Left cardiac atrium (tissue), 4 donors: Measurements from ENCODE around the gene DUSP28. TPM values are rescaled to one million over a fixed set of nuclear protein-coding genes. Genes with fewer than 3 reads are reported as not detected.

Source experiments
- ATAC-seq, 2 donors: fragments of 200-7000 bp; cut with Tn5 transposase; one replicate each; pipeline ENCODE4 v1.9.1; 2020; ENCODE audit warnings: mild to moderate bottlenecking in 2 of 2, moderate library complexity in 2 of 2
- DNase-seq: peaks from one replicate; pipeline ENCODE4 v3.0.0-alpha.2; 2020
- intact Hi-C, 2 donors: fragments of 100-400 bp; cut with DNase I; formaldehyde crosslinking; loops; one replicate each; pipeline versions ENCODE4 v1.14.1 to v1.15.1; 2022 to 2023
- total RNA-seq, 2 donors: library from RNA; stranded (reverse); fragmentation: NEBNext Ultra II Directional; extraction: Animal tissue kit (Norgen Biotek cat#: 25700); gene quantifications; one replicate each; pipeline ENCODE4 v1.2.1, GENCODE V29; 2021
- donor health status: DM: no; HTN: yes; CAD: no.
- donor health status: DM: no; HTN: yes; CAD: no; lungs with severe emphysema.
- donor health status: DM: yes; HTN: yes; CAD: no.
- donor health status: Dilated cardiomyopathy.

DUSP28 gene
- total RNA-seq, 2 donors from 2014 or later, result 8.1 to 8.2 TPM

GRCh38 chr2:240578488-240578887, 18.3 kb downstream of the DUSP28 start:
- intact Hi-C loops, result no loop called here
- no peak for ATAC-seq
- no peak for DNase-seq

GRCh38 chr2:240579071-240579762, 19.1 kb downstream of the DUSP28 start:
- no peak for DNase-seq
- intact Hi-C loops, result no loop called here
- no peak for ATAC-seq

GRCh38 chr2:240579771-240580614, 19.8 kb downstream of the DUSP28 start:
- intact Hi-C loops, result no loop called here
- DNase-seq (peak; percentile 63), ATAC-seq (peak; percentile 84 to 87)

- intact Hi-C loops, result no loop called here
- no peak for DNase-seq
- no peak for ATAC-seq
These were observed 21.7 kb downstream of the DUSP28 start for GRCh38 chr2:240581811-240582210.

- ATAC-seq, result no peak
- no peak for DNase-seq
These were observed 22.6 kb downstream of the DUSP28 start for GRCh38 chr2:240582781-240583180.

GRCh38 chr2:240583774-240584173, 23.6 kb downstream of the DUSP28 start:
- intact Hi-C loops, result no loop called here
- DNase-seq, result no peak
- ATAC-seq, result no peak

More at GRCh38 chr2:240582781-240583180, 22.6 kb downstream of the DUSP28 start:
- intact Hi-C loops, result no loop called here

- intact Hi-C loops, result no loop called here
- DNase-seq, result peak; percentile 3
- ATAC-seq, result no peak
These were observed 24.4 kb downstream of the DUSP28 start for GRCh38 chr2:240584486-240585031.

GRCh38 chr2:240585101-240585500, 24.9 kb downstream of the DUSP28 start:
- ATAC-seq, result no peak
- intact Hi-C loops, result no loop called here
- DNase-seq, result peak; percentile 14

GRCh38 chr2:240585681-240586197, 25.6 kb downstream of the DUSP28 start:
- no peak for ATAC-seq
- intact Hi-C loops, result no loop called here
- DNase-seq, result peak; percentile 14

GRCh38 chr2:240586198-240586918, 26.2 kb downstream of the DUSP28 start, which contains the start of gene CAPN10:
Gene CAPN10, plus strand, starts transcription at chr2:240586734. Its CDS starts 178 bp downstream, at chr2:240586912.
- DNase-seq (peak; percentile 99), ATAC-seq (peak; percentile 97)
- intact Hi-C loops, result no loop called here

GRCh38 chr2:240586919-240587800, 27.0 kb downstream of the DUSP28 start:
- intact Hi-C loops, result no loop called here
- ATAC-seq (peak; percentile 16 to 32), DNase-seq (peak; percentile 57)

GRCh38 chr2:240588006-240588655, 28.0 kb downstream of the DUSP28 start:
- ATAC-seq (no peak), DNase-seq (peak; percentile 7)
- intact Hi-C loops, result no loop called here

- intact Hi-C loops, result no loop called here
- DNase-seq, result peak; percentile 8
- ATAC-seq, result no peak
These were observed 28.5 kb downstream of the DUSP28 start for GRCh38 chr2:240588669-240589068.

GRCh38 chr2:240589375-240589774, 29.2 kb downstream of the DUSP28 start:
- peak; percentile 16 for DNase-seq
- intact Hi-C loops, result no loop called here
- ATAC-seq, result no peak

- intact Hi-C loops, result no loop called here
- DNase-seq (peak; percentile 5), ATAC-seq (no peak)
These were observed 29.8 kb downstream of the DUSP28 start for GRCh38 chr2:240589850-240590525.

- ATAC-seq (no peak), DNase-seq (peak; percentile 19)
- intact Hi-C loops, result no loop called here
These were observed 30.5 kb downstream of the DUSP28 start for GRCh38 chr2:240590681-240591111.

GRCh38 chr2:240591226-240591625, 31.1 kb downstream of the DUSP28 start:
- ATAC-seq, result no peak
- no peak for DNase-seq
- intact Hi-C loops, result no loop called here
